HEK293 (cell line): ENCODE results near the gene NINL.

Source experiments
- CTCF ChIA-PET: fragments of 350-600 bp; formaldehyde crosslinking; extraction: SDS; loops from one replicate; lab custom pipeline; 2021; ENCODE audit warnings: antibody characterized with exemption; lab: Yijun Ruan, JAX
- POLR2A ChIA-PET: fragments of 300-600 bp; formaldehyde crosslinking; extraction: SDS; loops from one replicate; lab custom pipeline; 2020; ENCODE audit warnings: antibody characterized with exemption, inconsistent platforms; lab: Yijun Ruan, JAX
- H3K27ac ChIP-seq: fragments of 200-500 bp; sonication (Bioruptor generic); 2 replicates; pipeline ENCODE4 v1.5.1; 2014; ENCODE audit warnings: low read depth, low read length, control low read depth, inconsistent platforms; ENCODE audit errors: extremely low read depth
- H3K36me3 ChIP-seq, 2 experiments: fragments of 200-500 bp in 1 of 2; sonication (Bioruptor generic) in 1 of 2; 1 replicate in 1 of 2; 2 replicates in 1 of 2; pipeline ENCODE4 v1.5.1; 2014 to 2017; ENCODE audit warnings: inconsistent platforms in 2 of 2, low read length in 2 of 2; ENCODE audit not compliant: control insufficient read depth in 2 of 2, insufficient read depth in 1 of 2
- H3K4me1 ChIP-seq: fragments of 200-500 bp; sonication (Bioruptor generic); 2 replicates; pipeline ENCODE4 v1.5.1; 2014; ENCODE audit warnings: mild to moderate bottlenecking, low read length, inconsistent platforms; ENCODE audit not compliant: control insufficient read depth, insufficient read depth
- H3K4me3 ChIP-seq: 2 replicates; pipeline ENCODE4 v1.5.1; 2011; ENCODE audit warnings: low read depth, mild to moderate bottlenecking, control low read depth, low read length, moderate library complexity
- H3K9me3 ChIP-seq: fragments of 200-500 bp; sonication (Bioruptor generic); 2 replicates; pipeline ENCODE4 v1.5.1; 2014; ENCODE audit warnings: low read depth, low read length, inconsistent platforms; ENCODE audit not compliant: control insufficient read depth, insufficient read depth
- ELK4 ChIP-seq: IDR thresholded peaks from 2 replicates; pipeline ENCODE4 v1.6.1; 2011; ENCODE audit warnings: mild to moderate bottlenecking, low read depth, low read length, borderline replicate concordance
- KLF10 ChIP-seq: fragments of 450-650 bp; IDR thresholded peaks from 2 replicates; pipeline ENCODE4 v1.5.1; 2018; ENCODE audit warnings: missing biosample characterization, mild to moderate bottlenecking, missing genetic modification characterization
- KLF16 ChIP-seq: fragments of 450-650 bp; formaldehyde crosslinking; IDR thresholded peaks from 2 replicates; pipeline ENCODE4 v1.5.1; 2017; ENCODE audit warnings: missing biosample characterization, missing genetic modification characterization
- KLF17 ChIP-seq: fragments of 450-650 bp; formaldehyde crosslinking; IDR thresholded peaks from 2 replicates; pipeline ENCODE4 v1.5.1; 2016; ENCODE audit warnings: missing biosample characterization, missing genetic modification characterization
- KLF8 ChIP-seq: fragments of 450-650 bp; formaldehyde crosslinking; IDR thresholded peaks from 2 replicates; pipeline ENCODE4 v1.5.1; 2016; ENCODE audit warnings: missing biosample characterization, missing genetic modification characterization
- MZF1 ChIP-seq: fragments of 450-650 bp; formaldehyde crosslinking; IDR thresholded peaks from 2 replicates; pipeline ENCODE4 v1.5.1; 2017; ENCODE audit warnings: missing biosample characterization, missing genetic modification characterization, borderline replicate concordance
- PRDM10 ChIP-seq: fragments of 450-650 bp; formaldehyde crosslinking; IDR thresholded peaks from 2 replicates; pipeline ENCODE4 v1.5.1; 2016; ENCODE audit warnings: missing biosample characterization, missing genetic modification characterization
- TCF7L2 ChIP-seq: IDR thresholded peaks from 2 replicates; pipeline ENCODE4 v1.6.1; 2011; ENCODE audit warnings: low read depth, mild to moderate bottlenecking, inconsistent platforms, low read length, moderate library complexity, borderline replicate concordance
- ZBTB1 ChIP-seq: fragments of 450-650 bp; formaldehyde crosslinking; IDR thresholded peaks from 2 replicates; pipeline ENCODE4 v1.5.1; 2016; ENCODE audit warnings: missing biosample characterization, missing genetic modification characterization
- ZBTB48 ChIP-seq: fragments of 450-650 bp; formaldehyde crosslinking; IDR thresholded peaks from 2 replicates; pipeline ENCODE4 v1.5.1; 2016; ENCODE audit warnings: missing biosample characterization, missing genetic modification characterization
- ZFHX2 ChIP-seq: fragments of 450-650 bp; formaldehyde crosslinking; conservative IDR thresholded peaks from 2 replicates; pipeline ENCODE4 v1.5.1; 2016; ENCODE audit warnings: missing biosample characterization, missing genetic modification characterization
- ZFP37 ChIP-seq: fragments of 450-650 bp; formaldehyde crosslinking; IDR thresholded peaks from 2 replicates; pipeline ENCODE4 v1.5.1; 2016; ENCODE audit warnings: missing biosample characterization, missing genetic modification characterization
- ZNF10 ChIP-seq: fragments of 450-650 bp; formaldehyde crosslinking; IDR thresholded peaks from 2 replicates; pipeline ENCODE4 v1.5.1; 2017; ENCODE audit warnings: missing biosample characterization, missing genetic modification characterization
- ZNF138 ChIP-seq: fragments of 450-650 bp; formaldehyde crosslinking; IDR thresholded peaks from 2 replicates; pipeline ENCODE4 v1.5.1; 2016; ENCODE audit warnings: missing biosample characterization, missing genetic modification characterization, borderline replicate concordance
- ZNF146 ChIP-seq: fragments of 450-650 bp; formaldehyde crosslinking; IDR thresholded peaks from 2 replicates; pipeline ENCODE4 v1.5.1; 2016; ENCODE audit warnings: missing biosample characterization, missing genetic modification characterization
- ZNF155 ChIP-seq: fragments of 450-650 bp; formaldehyde crosslinking; IDR thresholded peaks from 2 replicates; pipeline ENCODE4 v1.5.1; 2016; ENCODE audit warnings: missing biosample characterization, missing genetic modification characterization
- ZNF169 ChIP-seq: fragments of 450-650 bp; formaldehyde crosslinking; IDR thresholded peaks from 2 replicates; pipeline ENCODE4 v1.5.1; 2016; ENCODE audit warnings: missing biosample characterization, missing genetic modification characterization
- ZNF202 ChIP-seq: fragments of 450-650 bp; formaldehyde crosslinking; IDR thresholded peaks from 2 replicates; pipeline ENCODE4 v1.5.1; 2016; ENCODE audit warnings: missing biosample characterization, missing genetic modification characterization, borderline replicate concordance
- ZNF302 ChIP-seq: fragments of 450-650 bp; formaldehyde crosslinking; IDR thresholded peaks from 2 replicates; pipeline ENCODE4 v1.5.1; 2016; ENCODE audit warnings: missing biosample characterization, missing genetic modification characterization, low read depth
- ZNF311 ChIP-seq: fragments of 450-650 bp; formaldehyde crosslinking; IDR thresholded peaks from 2 replicates; pipeline ENCODE4 v1.5.1; 2017; ENCODE audit warnings: missing biosample characterization, missing genetic modification characterization, borderline replicate concordance
- ZNF398 ChIP-seq: fragments of 450-650 bp; formaldehyde crosslinking; IDR thresholded peaks from 2 replicates; pipeline ENCODE4 v1.5.1; 2017; ENCODE audit warnings: missing biosample characterization, missing genetic modification characterization
- ZNF433 ChIP-seq: fragments of 450-650 bp; formaldehyde crosslinking; IDR thresholded peaks from 2 replicates; pipeline ENCODE4 v1.5.1; 2016; ENCODE audit warnings: missing biosample characterization, missing genetic modification characterization, low read depth
- ZNF561 ChIP-seq: fragments of 450-650 bp; IDR thresholded peaks from 2 replicates; pipeline ENCODE4 v1.5.1; 2018; ENCODE audit warnings: missing biosample characterization, missing genetic modification characterization, borderline replicate concordance
- ZNF596 ChIP-seq: fragments of 450-650 bp; IDR thresholded peaks from 2 replicates; pipeline ENCODE4 v1.5.0; 2018; ENCODE audit warnings: missing biosample characterization, mild to moderate bottlenecking, missing genetic modification characterization, moderate library complexity
- ZNF677 ChIP-seq: fragments of 450-650 bp; IDR thresholded peaks from 2 replicates; pipeline ENCODE4 v1.5.0; 2018; ENCODE audit warnings: missing biosample characterization, mild to moderate bottlenecking, missing genetic modification characterization, moderate library complexity
- ZNF791 ChIP-seq: fragments of 450-650 bp; formaldehyde crosslinking; IDR thresholded peaks from 2 replicates; pipeline ENCODE4 v1.5.1; 2016; ENCODE audit warnings: missing biosample characterization, missing genetic modification characterization
- ZNF830 ChIP-seq: fragments of 450-650 bp; IDR thresholded peaks from 2 replicates; pipeline ENCODE4 v1.5.0; 2018; ENCODE audit warnings: missing biosample characterization, missing genetic modification characterization, low read depth, mild to moderate bottlenecking, moderate library complexity
- ZNF837 ChIP-seq: fragments of 450-650 bp; formaldehyde crosslinking; IDR thresholded peaks from 2 replicates; pipeline ENCODE4 v1.5.1; 2016; ENCODE audit warnings: missing biosample characterization, missing genetic modification characterization
- ZSCAN23 ChIP-seq: fragments of 450-650 bp; formaldehyde crosslinking; IDR thresholded peaks from 2 replicates; pipeline ENCODE4 v1.5.1; 2016; ENCODE audit warnings: missing biosample characterization, missing genetic modification characterization

NINL gene

GRCh38 chr20:25527949-25528348 lies 57.4 kb downstream of the NINL start (continued):
- no peak for TF ChIP-seq PRDM10 (tag by site-specific recombination)
- no peak for TF ChIP-seq ELK4
- no peak for TF ChIP-seq ZNF791 (tag by site-specific recombination)
- no peak for TF ChIP-seq ZBTB48 (tag by site-specific recombination)
- TF ChIP-seq ZNF596 (tag by site-specific recombination), result no peak
- TF ChIP-seq ZNF302 (tag by site-specific recombination), result no peak
- no peak for TF ChIP-seq ZSCAN23 (tag by site-specific recombination)
- TF ChIP-seq KLF10 (tag by site-specific recombination), result no peak
- TF ChIP-seq KLF8 (tag by site-specific recombination), result no peak
- TF ChIP-seq ZNF561 (tag by site-specific recombination), result no peak
- no peak for TF ChIP-seq TCF7L2
- TF ChIP-seq ZFP37, result no peak

- ChIA-PET POLR2A (no interaction called here), CTCF (no interaction called here)
- no peaks in the 10 kb centered on the region for H3K9me3 ChIP-seq
- TF ChIP-seq ZNF10 (tag by site-specific recombination) (no peak), ZNF138 (tag by site-specific recombination) (no peak), KLF16 (tag by site-specific recombination) (no peak), ZNF146 (no peak), ZNF311 (tag by site-specific recombination) (no peak), ZFHX2 (tag by site-specific recombination) (no peak), ZNF791 (tag by site-specific recombination) (no peak), KLF17 (no peak), ZNF155 (no peak), ZNF830 (no peak), KLF8 (tag by site-specific recombination) (no peak), MZF1 (tag by site-specific recombination) (no peak), ZNF677 (tag by site-specific recombination) (no peak), ZBTB48 (tag by site-specific recombination) (no peak), ZNF169 (tag by site-specific recombination) (no peak), ZNF398 (tag by site-specific recombination) (no peak), ZBTB1 (tag by site-specific recombination) (no peak), ZNF202 (tag by site-specific recombination) (no peak), ZNF433 (tag by site-specific recombination) (no peak), ZNF837 (tag by site-specific recombination) (no peak)
- no peaks in the 10 kb centered on the region for H3K4me1 ChIP-seq
- H3K4me3 ChIP-seq, result no peak overlapping the region
- peaks cover 0 to 23% of the 10 kb centered on the region in 2 experiments; a peak in 2 of 3 replicates for H3K36me3 ChIP-seq
- H3K27ac ChIP-seq, result no peak overlapping the region
Measured at GRCh38 chr20:25526446-25526845, 58.9 kb downstream of the NINL start.
